ENCODE data around the gene MYL12A. TPM values are rescaled to one million over a fixed set of nuclear protein-coding genes. Genes with fewer than 3 reads are reported as not detected.

MYL12A gene
- total RNA-seq, 1 experiment from 2014 or later, result 230 TPM

DNA sequence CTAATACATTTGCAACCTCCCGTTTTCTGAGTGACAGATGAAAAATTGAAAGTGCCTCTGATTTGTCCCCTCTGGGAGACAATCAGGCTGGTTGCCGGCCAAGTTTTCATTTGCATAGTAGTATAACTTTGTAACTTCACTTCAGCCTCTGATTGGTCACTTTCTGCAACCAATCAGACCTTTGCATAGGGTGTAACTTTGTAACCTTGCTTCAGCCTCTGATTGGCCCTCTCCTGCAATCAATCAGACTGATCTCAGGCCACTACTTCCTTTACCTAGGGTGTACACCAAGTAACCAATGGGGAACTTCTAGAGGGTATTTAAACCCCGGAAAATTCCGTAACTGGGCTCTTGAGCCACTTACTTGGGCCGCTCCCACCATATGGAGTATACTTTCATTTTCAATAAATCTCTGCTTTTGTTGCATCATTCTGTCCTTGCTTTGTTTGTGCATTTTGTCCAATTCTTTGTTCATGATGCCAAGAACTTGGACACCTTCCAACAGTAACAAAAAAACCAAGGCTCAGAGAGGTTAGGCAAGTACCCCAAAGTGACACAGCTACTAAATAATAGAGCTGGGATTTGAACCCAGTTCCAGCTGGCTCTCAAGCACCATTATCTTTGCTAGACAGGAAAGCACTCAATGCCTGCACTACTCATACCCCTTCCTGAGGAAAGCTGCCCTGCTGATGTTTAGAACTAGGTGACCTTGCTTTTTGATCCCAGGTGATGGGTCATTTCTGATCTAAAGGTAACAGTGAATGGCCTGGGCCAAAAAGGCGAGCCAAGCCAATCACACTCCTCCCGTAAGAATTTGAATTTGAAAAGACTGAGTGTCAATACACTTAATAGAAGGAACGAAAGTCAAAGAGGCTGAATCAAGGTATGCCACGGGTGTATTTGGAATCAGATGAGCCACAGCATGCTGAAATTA is 16.9 kb upstream of the MYL12A start:
- POLR2A ChIA-PET, result interaction anchor here (0.7 kb wide), 1 partner anchor 204 kb away, joined by 7 read pairs; no protein-coding TSS in a partner anchor
- Mint-ChIP-seq H3K27ac (peak overlapping the region; percentile 76), H3K9me3 (peaks cover 4% of the 10 kb centered on the region), H3K4me3 (no peak overlapping the region), H3K27me3 (ENCODE audit: low read depth) (no peaks in the 10 kb centered on the region; the same call in 1 of the 2 replicates), H3K36me3 (no peaks in the 10 kb centered on the region), H3K4me1 (peaks cover 8% of the 10 kb centered on the region)
- TF ChIP-seq NFYB (CRISPR knock-in tag; conservative IDR thresholded peaks at IDR 0.05; ENCODE audit: low read depth) (peak; percentile 73), HMGA2 (CRISPR knock-in tag; IDR thresholded peaks at IDR 0.05) (no peak), ETV6 (CRISPR knock-in tag; IDR thresholded peaks at IDR 0.05) (0 out of 2 replicates have a peak, but pooled peaks have one; percentile 21), GABPB1 (CRISPR knock-in tag; IDR thresholded peaks at IDR 0.05) (0 out of 2 replicates have a peak, but pooled peaks have one; percentile 15)
- ATAC-seq (peak; percentile 90), DNase-seq (ENCODE audit: low spot score) (no peak)
- CTCF ChIA-PET, result interaction anchor here (0.6 to 2.3 kb wide), 2 partner anchors 15 to 47 kb away, joined by 3 to 4 read pairs; no protein-coding TSS in a partner anchor

DNA sequence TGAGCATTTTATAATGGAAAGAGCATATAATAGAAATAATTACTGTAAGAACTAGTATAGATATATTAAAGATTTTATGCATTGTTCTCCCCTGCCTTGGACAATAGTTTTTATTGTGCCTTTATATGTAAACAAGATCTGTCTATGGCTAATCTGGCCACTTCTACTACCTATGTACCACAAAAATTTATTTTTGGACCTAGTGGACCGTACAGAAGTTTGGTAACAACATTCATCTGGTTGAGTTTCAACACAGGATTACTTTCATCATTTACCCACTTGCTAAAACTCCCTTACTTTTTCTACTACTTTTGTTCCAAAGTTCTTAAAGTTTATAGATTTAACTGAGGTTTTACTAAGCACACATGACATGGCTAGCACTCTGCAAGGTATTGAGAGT is 14.6 kb upstream of the MYL12A start:
- Mint-ChIP-seq H3K9me3 (peaks cover 8% of the 10 kb centered on the region), H3K27ac (no peak overlapping the region), H3K4me1 (peaks cover 8% of the 10 kb centered on the region), H3K27me3 (ENCODE audit: low read depth) (no peaks in the 10 kb centered on the region), H3K36me3 (0 out of 2 replicates have a peak, but pooled peaks cover 4% of the 10 kb centered on the region), H3K4me3 (no peak overlapping the region)
- no peak for TF ChIP-seq E2F4 (CRISPR knock-in tag; IDR thresholded peaks at IDR 0.05; ENCODE audit: borderline replicate concordance, low read depth)
- TF ChIP-seq ZNF219 (CRISPR knock-in tag; IDR thresholded peaks at IDR 0.05; ENCODE audit: borderline replicate concordance), result no peak
- no peak for TF ChIP-seq ZNF416 (CRISPR knock-in tag; IDR thresholded peaks at IDR 0.05)
- TF ChIP-seq E2F5 (CRISPR knock-in tag; IDR thresholded peaks at IDR 0.05), result no peak
- TF ChIP-seq, protein P1, sequence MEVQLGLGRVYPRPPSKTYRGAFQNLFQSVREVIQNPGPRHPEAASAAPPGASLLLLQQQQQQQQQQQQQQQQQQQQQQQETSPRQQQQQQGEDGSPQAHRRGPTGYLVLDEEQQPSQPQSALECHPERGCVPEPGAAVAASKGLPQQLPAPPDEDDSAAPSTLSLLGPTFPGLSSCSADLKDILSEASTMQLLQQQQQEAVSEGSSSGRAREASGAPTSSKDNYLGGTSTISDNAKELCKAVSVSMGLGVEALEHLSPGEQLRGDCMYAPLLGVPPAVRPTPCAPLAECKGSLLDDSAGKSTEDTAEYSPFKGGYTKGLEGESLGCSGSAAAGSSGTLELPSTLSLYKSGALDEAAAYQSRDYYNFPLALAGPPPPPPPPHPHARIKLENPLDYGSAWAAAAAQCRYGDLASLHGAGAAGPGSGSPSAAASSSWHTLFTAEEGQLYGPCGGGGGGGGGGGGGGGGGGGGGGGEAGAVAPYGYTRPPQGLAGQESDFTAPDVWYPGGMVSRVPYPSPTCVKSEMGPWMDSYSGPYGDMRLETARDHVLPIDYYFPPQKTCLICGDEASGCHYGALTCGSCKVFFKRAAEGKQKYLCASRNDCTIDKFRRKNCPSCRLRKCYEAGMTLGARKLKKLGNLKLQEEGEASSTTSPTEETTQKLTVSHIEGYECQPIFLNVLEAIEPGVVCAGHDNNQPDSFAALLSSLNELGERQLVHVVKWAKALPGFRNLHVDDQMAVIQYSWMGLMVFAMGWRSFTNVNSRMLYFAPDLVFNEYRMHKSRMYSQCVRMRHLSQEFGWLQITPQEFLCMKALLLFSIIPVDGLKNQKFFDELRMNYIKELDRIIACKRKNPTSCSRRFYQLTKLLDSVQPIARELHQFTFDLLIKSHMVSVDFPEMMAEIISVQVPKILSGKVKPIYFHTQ (CRISPR knock-in tag; IDR thresholded peaks at IDR 0.05), result no peak
- TF ChIP-seq MXD4 (CRISPR knock-in tag; IDR thresholded peaks at IDR 0.05; ENCODE audit: borderline replicate concordance), result no peak
- TF ChIP-seq ESRRA (CRISPR knock-in tag; IDR thresholded peaks at IDR 0.05; ENCODE audit: borderline replicate concordance), result no peak
- TF ChIP-seq MYBL2 (CRISPR knock-in tag; IDR thresholded peaks at IDR 0.05), result no peak
- TF ChIP-seq, protein P2, sequence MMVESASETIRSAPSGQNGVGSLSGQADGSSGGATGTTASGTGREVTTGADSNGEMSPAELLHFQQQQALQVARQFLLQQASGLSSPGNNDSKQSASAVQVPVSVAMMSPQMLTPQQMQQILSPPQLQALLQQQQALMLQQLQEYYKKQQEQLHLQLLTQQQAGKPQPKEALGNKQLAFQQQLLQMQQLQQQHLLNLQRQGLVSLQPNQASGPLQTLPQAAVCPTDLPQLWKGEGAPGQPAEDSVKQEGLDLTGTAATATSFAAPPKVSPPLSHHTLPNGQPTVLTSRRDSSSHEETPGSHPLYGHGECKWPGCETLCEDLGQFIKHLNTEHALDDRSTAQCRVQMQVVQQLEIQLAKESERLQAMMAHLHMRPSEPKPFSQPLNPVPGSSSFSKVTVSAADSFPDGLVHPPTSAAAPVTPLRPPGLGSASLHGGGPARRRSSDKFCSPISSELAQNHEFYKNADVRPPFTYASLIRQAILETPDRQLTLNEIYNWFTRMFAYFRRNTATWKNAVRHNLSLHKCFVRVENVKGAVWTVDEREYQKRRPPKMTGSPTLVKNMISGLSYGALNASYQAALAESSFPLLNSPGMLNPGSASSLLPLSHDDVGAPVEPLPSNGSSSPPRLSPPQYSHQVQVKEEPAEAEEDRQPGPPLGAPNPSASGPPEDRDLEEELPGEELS (CRISPR knock-in tag; IDR thresholded peaks at IDR 0.05), result no peak
- DNase-seq (ENCODE audit: low spot score), result no peak
- ChIA-PET CTCF (no interaction called here), POLR2A (no interaction called here)
- no peak for ATAC-seq
